SU-DHL-6 (cell line): ENCODE measurements around the gene EZH2.

ENCODE experiments used
- H2AFZ ChIP-seq: fragments of 200-600 bp; sonication (generic); 2 replicates; pipeline ENCODE4 v1.6.1; 2014; ENCODE audit warnings: low read depth, mild to moderate bottlenecking, moderate library complexity, mixed read lengths, antibody characterized with exemption, low read length; ENCODE audit not compliant: severe bottlenecking
- H3F3A ChIP-seq: fragments of 200-600 bp; shearing (Covaris generic); 2 replicates; pipeline ENCODE4 v1.6.0; 2016; ENCODE audit warnings: antibody characterized with exemption, mild to moderate bottlenecking; ENCODE audit not compliant: insufficient read depth
- H3K27ac ChIP-seq: fragments of 200-600 bp; sonication (generic); 2 replicates; pipeline ENCODE4 v1.5.1; 2016; ENCODE audit warnings: low read depth, mild to moderate bottlenecking, low read length, moderate library complexity, mixed read lengths
- H3K27me3 ChIP-seq: fragments of 200-600 bp; sonication (generic), shearing (Covaris generic); 2 replicates; pipeline ENCODE4 v1.6.0; 2014; ENCODE audit warnings: mild to moderate bottlenecking, low read length
- H3K36me3 ChIP-seq: fragments of 200-600 bp; sonication (generic); 2 replicates; pipeline ENCODE4 v1.6.1; 2014; ENCODE audit warnings: mild to moderate bottlenecking, low read length, mixed read lengths
- H3K4me2 ChIP-seq: fragments of 300-600, 200-600 bp; shearing (Covaris generic), sonication (generic); 2 replicates; pipeline ENCODE4 v1.6.0; 2014; ENCODE audit warnings: low read length, low read depth, mild to moderate bottlenecking; ENCODE audit not compliant: poor library complexity, severe bottlenecking
- H3K4me3 ChIP-seq: fragments of 200-600 bp; sonication (generic); 2 replicates; pipeline ENCODE4 v1.5.1; 2014; ENCODE audit warnings: antibody characterized with exemption, low read length, mild to moderate bottlenecking, mixed read lengths; ENCODE audit not compliant: insufficient read depth, poor library complexity, severe bottlenecking
- H3K79me2 ChIP-seq: fragments of 200-600 bp; sonication (generic); 2 replicates; pipeline ENCODE4 v1.6.1; 2014; ENCODE audit warnings: mild to moderate bottlenecking, low read length, moderate library complexity; ENCODE audit not compliant: insufficient read depth
- H3K9ac ChIP-seq: fragments of 200-600 bp; sonication (generic); 2 replicates; pipeline ENCODE4 v1.7.0; 2014; ENCODE audit warnings: mild to moderate bottlenecking, low read length
- H3K9me2 ChIP-seq: fragments of 200-600 bp; sonication (generic); replicated peaks from 2 replicates; pipeline ENCODE4 v1.6.1; 2014; ENCODE audit warnings: low read length; ENCODE audit not compliant: insufficient read depth
- H3K9me3 ChIP-seq: fragments of 200-600 bp; sonication (generic); 2 replicates; pipeline ENCODE4 v1.6.1; 2014; ENCODE audit warnings: low read length, mixed read lengths; ENCODE audit not compliant: insufficient read depth
- H4K20me1 ChIP-seq: fragments of 200-600 bp; sonication (generic); 2 replicates; pipeline ENCODE4 v1.6.1; 2014; ENCODE audit warnings: low read depth, mild to moderate bottlenecking, antibody characterized with exemption, low read length, moderate library complexity, mixed read lengths
- EZH2phosphoT487 ChIP-seq: fragments of 200-600 bp; sonication (generic), shearing (Covaris generic); conservative IDR thresholded peaks from 2 replicates; pipeline ENCODE4 v1.6.1; 2018; ENCODE audit warnings: mild to moderate bottlenecking, antibody characterized with exemption, low read length, moderate library complexity, mixed read lengths
- TF ChIP-seq, protein P1 (sequence below): fragments of 200-600 bp; sonication (generic); IDR thresholded peaks from one replicate; pipeline ENCODE4 v1.5.1; 2017; ENCODE audit warnings: antibody characterized with exemption, mild to moderate bottlenecking, low read length, moderate library complexity; ENCODE audit not compliant: insufficient read depth, poor library complexity, severe bottlenecking

Gene EZH2

DNA sequence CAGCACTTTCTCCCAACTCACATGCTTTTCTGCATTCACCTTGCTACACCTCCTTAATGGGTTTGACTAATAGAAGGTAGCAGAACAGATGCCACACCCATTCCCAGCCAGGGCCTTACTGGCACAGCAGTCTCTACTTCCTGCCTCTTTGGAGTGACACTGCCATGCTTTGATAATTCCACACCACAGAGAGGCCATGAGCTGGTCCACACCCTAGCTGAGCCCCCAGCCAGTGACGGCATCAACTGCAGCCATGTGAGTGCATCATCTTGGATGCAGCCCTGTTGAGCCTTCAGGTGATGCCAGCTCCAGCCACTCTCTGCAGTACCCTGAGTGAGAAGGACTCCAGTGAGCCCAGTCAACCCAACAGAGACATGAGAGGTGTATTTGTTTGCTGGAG is 27.5 kb upstream of the EZH2 start:
- Histone ChIP-seq H3K27ac (no peak overlapping the region), H2AFZ (no peak overlapping the region), H3K9me2 (no peaks in the 10 kb centered on the region), H3K36me3 (no peaks in the 10 kb centered on the region), H3K79me2 (no peaks in the 10 kb centered on the region), H3K27me3 (no peaks in the 10 kb centered on the region), H3K4me2 (no peak overlapping the region), H3F3A (no peaks in the 10 kb centered on the region), H4K20me1 (no peaks in the 10 kb centered on the region), H3K4me3 (no peak overlapping the region), H3K9me3 (no peaks in the 10 kb centered on the region), H3K9ac (no peak overlapping the region)
- TF ChIP-seq, protein P1, sequence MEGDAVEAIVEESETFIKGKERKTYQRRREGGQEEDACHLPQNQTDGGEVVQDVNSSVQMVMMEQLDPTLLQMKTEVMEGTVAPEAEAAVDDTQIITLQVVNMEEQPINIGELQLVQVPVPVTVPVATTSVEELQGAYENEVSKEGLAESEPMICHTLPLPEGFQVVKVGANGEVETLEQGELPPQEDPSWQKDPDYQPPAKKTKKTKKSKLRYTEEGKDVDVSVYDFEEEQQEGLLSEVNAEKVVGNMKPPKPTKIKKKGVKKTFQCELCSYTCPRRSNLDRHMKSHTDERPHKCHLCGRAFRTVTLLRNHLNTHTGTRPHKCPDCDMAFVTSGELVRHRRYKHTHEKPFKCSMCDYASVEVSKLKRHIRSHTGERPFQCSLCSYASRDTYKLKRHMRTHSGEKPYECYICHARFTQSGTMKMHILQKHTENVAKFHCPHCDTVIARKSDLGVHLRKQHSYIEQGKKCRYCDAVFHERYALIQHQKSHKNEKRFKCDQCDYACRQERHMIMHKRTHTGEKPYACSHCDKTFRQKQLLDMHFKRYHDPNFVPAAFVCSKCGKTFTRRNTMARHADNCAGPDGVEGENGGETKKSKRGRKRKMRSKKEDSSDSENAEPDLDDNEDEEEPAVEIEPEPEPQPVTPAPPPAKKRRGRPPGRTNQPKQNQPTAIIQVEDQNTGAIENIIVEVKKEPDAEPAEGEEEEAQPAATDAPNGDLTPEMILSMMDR: no peak
- no peak for TF ChIP-seq EZH2phosphoT487

DNA sequence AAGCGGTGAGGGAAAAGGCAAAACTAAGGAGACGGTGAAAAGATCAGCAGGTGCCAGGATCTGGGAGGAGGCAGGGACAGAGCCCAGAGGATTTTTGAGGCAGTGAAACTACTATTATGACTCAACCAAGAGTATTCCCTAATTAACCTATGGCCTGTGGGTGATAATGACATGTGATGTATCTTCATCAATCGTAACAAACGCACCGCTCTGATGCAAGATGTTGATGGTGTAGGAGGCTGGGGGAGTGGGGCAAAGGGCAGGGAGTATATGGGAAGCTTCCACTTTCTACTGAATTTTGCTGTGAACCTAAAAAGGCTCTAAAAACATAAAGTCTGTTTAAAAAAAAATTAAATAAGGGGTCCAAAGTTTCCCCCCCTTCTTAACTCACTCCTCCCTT is 25.5 kb upstream of the EZH2 start:
- no peaks in the 10 kb centered on the region for H3K9me3 ChIP-seq

DNA sequence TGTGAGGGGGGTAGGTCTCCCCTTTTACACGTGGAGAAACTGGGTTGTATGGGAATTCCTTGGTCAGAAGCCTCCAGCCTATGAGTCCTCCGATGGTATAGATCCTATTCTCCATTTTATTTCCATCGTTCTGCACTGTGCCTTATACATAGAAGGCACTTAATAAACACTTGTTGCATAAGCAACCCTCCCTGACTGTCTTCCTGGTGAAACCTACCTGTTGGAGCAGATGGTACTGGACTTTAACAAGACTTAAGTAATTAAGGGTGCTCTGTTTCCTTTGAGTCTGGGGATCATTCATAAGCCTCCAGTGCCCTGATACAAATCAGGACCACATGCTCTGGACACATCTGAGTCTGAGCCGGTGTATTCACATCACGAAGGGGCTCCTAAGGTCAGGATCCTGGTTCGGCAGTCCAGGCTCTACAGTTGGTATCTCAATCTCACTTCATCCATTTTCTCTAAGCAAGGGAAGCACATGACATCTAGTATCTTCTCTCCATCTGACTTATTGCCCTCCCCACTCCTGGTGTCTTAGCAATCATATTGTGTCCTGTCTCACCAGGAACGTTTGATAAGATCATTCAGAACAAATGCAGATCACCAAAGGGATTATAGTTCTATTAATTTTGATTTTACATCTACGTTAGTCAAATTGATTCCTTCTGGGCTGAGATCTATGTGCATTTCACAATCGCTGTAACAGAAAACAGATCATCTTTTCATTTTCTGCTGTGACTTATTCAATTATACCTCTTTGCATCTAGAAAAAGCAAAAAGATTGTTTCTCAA is 22.8 kb upstream of the EZH2 start:
- H3K27me3 ChIP-seq: no peaks in the 10 kb centered on the region
- H3K4me3 ChIP-seq: no peak overlapping the region
- no peak overlapping the region for H3K4me2 ChIP-seq
- H3K79me2 ChIP-seq: no peaks in the 10 kb centered on the region
- no peak overlapping the region for H3K9ac ChIP-seq
- H3K9me2 ChIP-seq: no peaks in the 10 kb centered on the region
- no peaks in the 10 kb centered on the region for H3K36me3 ChIP-seq
- no peak overlapping the region for H2AFZ ChIP-seq
- H3K9me3 ChIP-seq: no peaks in the 10 kb centered on the region
- H4K20me1 ChIP-seq: no peaks in the 10 kb centered on the region
- no peaks in the 10 kb centered on the region for H3F3A ChIP-seq
- TF ChIP-seq, protein P1: no peak
- no peak for TF ChIP-seq EZH2phosphoT487
- H3K27ac ChIP-seq: no peak overlapping the region

More for the DNA sequence above, 25.5 kb upstream of the EZH2 start:
- H3K27me3 ChIP-seq: no peaks in the 10 kb centered on the region
- no peak overlapping the region for H3K4me3 ChIP-seq
- no peak overlapping the region for H3K9ac ChIP-seq
- TF ChIP-seq, protein P1: no peak
- TF ChIP-seq EZH2phosphoT487: no peak
- H3K4me2 ChIP-seq: no peak overlapping the region
- no peaks in the 10 kb centered on the region for H3K36me3 ChIP-seq
- H2AFZ ChIP-seq: no peak overlapping the region
- no peaks in the 10 kb centered on the region for H4K20me1 ChIP-seq
- H3F3A ChIP-seq: no peaks in the 10 kb centered on the region
- no peak overlapping the region for H3K27ac ChIP-seq
- H3K79me2 ChIP-seq: no peaks in the 10 kb centered on the region
- H3K9me2 ChIP-seq: no peaks in the 10 kb centered on the region
